H1 (cell line): ENCODE measurements around the gene NELL1. TPM values are rescaled to one million over a fixed set of nuclear protein-coding genes. Genes with fewer than 3 reads are reported as not detected.
A peak's percentile ranks its signal among the peaks of the same experiment; 100 is the strongest.

Source experiments
- CTCF ChIA-PET: fragments of 300-600 bp; sonication (Branson Sonifier 250); formaldehyde crosslinking; loops from one replicate; lab custom pipeline; 2021; ENCODE audit not compliant: partially characterized antibody; lab: Charles Lee
- POLR2A ChIA-PET: fragments of 300-600 bp; sonication (Branson Sonifier 250); formaldehyde crosslinking; loops from one replicate; lab custom pipeline; 2021; ENCODE audit warnings: inconsistent platforms; ENCODE audit not compliant: partially characterized antibody; lab: Charles Lee
- DNase-seq, 2 experiments: peaks; one replicate each; pipeline versions ENCODE4 v3.0.0 to v3.0.0-alpha.2; 2010 to 2022; ENCODE audit warnings: low spot score in 2 of 2, low read depth in 1 of 2, mixed read lengths in 1 of 2
- FAIRE-seq: peaks from 2 replicates; lab custom pipeline; 2011; peaks lifted over from hg19 to GRCh38; lab: Jason Lieb, UNC
- H2AFZ ChIP-seq: 2 replicates; pipeline ENCODE4 v1.8.1; 2012; ENCODE audit warnings: low read length, inconsistent platforms
- H2AK5ac ChIP-seq: 2 replicates; pipeline ENCODE4 v1.6.1; 2013; ENCODE audit warnings: low read depth, low read length
- H2BK120ac ChIP-seq: replicated peaks from 2 replicates; pipeline ENCODE3; 2013; ENCODE audit warnings: low read depth, low read length, inconsistent platforms
- H2BK12ac ChIP-seq: 2 replicates; pipeline ENCODE4 v1.6.1; 2013; ENCODE audit warnings: low read depth, low read length
- H2BK15ac ChIP-seq: 2 replicates; pipeline ENCODE4 v1.6.1; 2013; ENCODE audit warnings: low read length
- H2BK20ac ChIP-seq: 2 replicates; pipeline ENCODE4 v1.6.1; 2013; ENCODE audit warnings: low read length
- H2BK5ac ChIP-seq: 2 replicates; pipeline ENCODE4 v1.6.1; 2013; ENCODE audit warnings: low read depth, low read length
- H3K14ac ChIP-seq: 2 replicates; pipeline ENCODE4 v1.6.1; 2013; ENCODE audit warnings: inconsistent platforms; ENCODE audit not compliant: insufficient read length
- H3K18ac ChIP-seq: 2 replicates; pipeline ENCODE4 v1.6.1; 2013; ENCODE audit warnings: low read length; ENCODE audit errors: extremely low read depth
- H3K23ac ChIP-seq: 2 replicates; pipeline ENCODE4 v1.6.1; 2013; ENCODE audit warnings: inconsistent platforms; ENCODE audit not compliant: insufficient read length
- H3K23me2 ChIP-seq: 2 replicates; pipeline ENCODE4 v1.6.1; 2013; ENCODE audit warnings: low read depth, low read length
- H3K27ac ChIP-seq: 2 replicates; pipeline ENCODE4 v1.6.1; 2011; ENCODE audit warnings: low read depth, low read length, inconsistent platforms
- H3K27me3 ChIP-seq, 4 experiments: replicated peaks in 1 of 4; 1 replicate in 1 of 4; 2 replicates in 3 of 4; pipeline versions ENCODE4 v1.6.1 to v1.8.1; 2011 to 2013; ENCODE audit warnings: low read length in 3 of 4, mild to moderate bottlenecking in 3 of 4, inconsistent platforms in 2 of 4, mixed read lengths in 2 of 4, moderate library complexity in 1 of 4; ENCODE audit not compliant: control insufficient read depth in 3 of 4, insufficient read depth in 3 of 4; ENCODE audit errors: extremely low read depth in 1 of 4
- H3K36me3 ChIP-seq, 4 experiments: 2 replicates each; pipeline versions ENCODE4 v1.6.1 to v1.8.1; 2011 to 2013; ENCODE audit warnings: mild to moderate bottlenecking in 4 of 4, low read length in 3 of 4, moderate library complexity in 2 of 4, control low read depth in 1 of 4, inconsistent platforms in 1 of 4; ENCODE audit not compliant: insufficient read depth in 4 of 4, control insufficient read depth in 2 of 4
- H3K4ac ChIP-seq: replicated peaks from 2 replicates; pipeline ENCODE3; 2013; ENCODE audit warnings: low read length, low read depth, mixed read lengths, inconsistent platforms; ENCODE audit not compliant: insufficient read length
- H3K4me1 ChIP-seq, 4 experiments: replicated peaks in 1 of 4; 1 replicate in 1 of 4; 2 replicates in 3 of 4; pipeline versions ENCODE4 v1.6.1 to v1.8.1; 2011 to 2013; ENCODE audit warnings: low read length in 3 of 4, inconsistent platforms in 2 of 4, mixed read lengths in 1 of 4; ENCODE audit not compliant: insufficient read depth in 4 of 4, control insufficient read depth in 3 of 4
- H3K4me2 ChIP-seq, 2 experiments: 2 replicates each; pipeline versions ENCODE4 v1.6.1 to v1.8.1; 2011 to 2013; ENCODE audit warnings: low read depth in 2 of 2, low read length in 2 of 2, control low read depth in 1 of 2, inconsistent platforms in 1 of 2, mild to moderate bottlenecking in 1 of 2; ENCODE audit not compliant: insufficient read depth in 1 of 2
- H3K4me3 ChIP-seq, 4 experiments: fragments of 200-600, 300-600 bp in 1 of 4; sonication (generic), shearing (Covaris generic), sonication (Bioruptor Twin) in 1 of 4; 2 replicates each; pipeline versions ENCODE4 v1.5.1 to v1.8.1; 2011 to 2016; ENCODE audit warnings: low read length in 4 of 4, low read depth in 3 of 4, control low read depth in 2 of 4, inconsistent platforms in 2 of 4, mild to moderate bottlenecking in 2 of 4, mixed read lengths in 1 of 4, moderate library complexity in 1 of 4; ENCODE audit not compliant: insufficient read depth in 2 of 4; ENCODE audit errors: extremely low read depth in 1 of 4
- H3K56ac ChIP-seq: replicated peaks from 2 replicates; pipeline ENCODE3; 2013; ENCODE audit warnings: low read depth, mild to moderate bottlenecking, mixed read lengths, low read length, inconsistent platforms; ENCODE audit not compliant: insufficient read length
- H3K79me1 ChIP-seq: 2 replicates; pipeline ENCODE4 v1.6.1; 2013; ENCODE audit warnings: low read depth, low read length, control low read depth
- H3K79me2 ChIP-seq, 2 experiments: 2 replicates each; pipeline versions ENCODE4 v1.6.1 to v1.8.1; 2012 to 2013; ENCODE audit warnings: low read length in 2 of 2, mild to moderate bottlenecking in 2 of 2, inconsistent platforms in 1 of 2; ENCODE audit not compliant: insufficient read depth in 2 of 2, control insufficient read depth in 1 of 2
- H3K9ac ChIP-seq, 4 experiments: replicated peaks in 1 of 4; 1 replicate in 1 of 4; 2 replicates in 3 of 4; pipeline versions ENCODE4 v1.6.1 to v1.8.1; 2011 to 2013; ENCODE audit warnings: low read depth in 3 of 4, low read length in 3 of 4, control low read depth in 2 of 4, mild to moderate bottlenecking in 2 of 4, moderate library complexity in 2 of 4, inconsistent platforms in 1 of 4; ENCODE audit errors: extremely low read depth in 1 of 4
- H3K9me3 ChIP-seq, 2 experiments: 2 replicates each; pipeline versions ENCODE4 v1.6.1 to v1.8.1; 2012 to 2013; ENCODE audit warnings: mild to moderate bottlenecking in 2 of 2, moderate library complexity in 2 of 2, control low read depth in 1 of 2, inconsistent platforms in 1 of 2, low read depth in 1 of 2, low read length in 1 of 2, mixed read lengths in 1 of 2; ENCODE audit not compliant: insufficient read depth in 2 of 2
- H4K20me1 ChIP-seq, 2 experiments: replicated peaks in 1 of 2; 2 replicates each; pipeline versions ENCODE3 to v1.8.1; 2011 to 2013; ENCODE audit warnings: inconsistent platforms in 2 of 2, low read length in 2 of 2, mild to moderate bottlenecking in 1 of 2; ENCODE audit not compliant: insufficient read depth in 2 of 2, control insufficient read depth in 1 of 2
- H4K5ac ChIP-seq: 2 replicates; pipeline ENCODE4 v1.6.1; 2013; ENCODE audit warnings: low read length, low read depth, mixed read lengths, inconsistent platforms; ENCODE audit not compliant: insufficient read length
- H4K8ac ChIP-seq: 2 replicates; pipeline ENCODE4 v1.8.0; 2013; ENCODE audit warnings: mild to moderate bottlenecking, moderate library complexity, low read length, inconsistent platforms; ENCODE audit not compliant: insufficient read depth; ENCODE audit errors: extremely low read depth
- H4K91ac ChIP-seq: replicated peaks from 2 replicates; pipeline ENCODE3; 2013; ENCODE audit warnings: low read length, mixed read lengths, inconsistent platforms; ENCODE audit not compliant: insufficient read length
- BCL11A ChIP-seq, 2 experiments: IDR thresholded peaks; one replicate each; pipeline ENCODE4 v1.6.1; 2011; ENCODE audit warnings: low read depth in 2 of 2, low read length in 2 of 2, mild to moderate bottlenecking in 2 of 2
- BRCA1 ChIP-seq: IDR thresholded peaks from 2 replicates; pipeline ENCODE4 v1.6.1; 2012; ENCODE audit warnings: low read depth, low read length, improper control_type of control experiment
- CEBPB ChIP-seq: IDR thresholded peaks from 2 replicates; pipeline ENCODE4 v1.6.1; 2012; ENCODE audit warnings: low read depth, low read length
- CHD1 ChIP-seq: IDR thresholded peaks from 2 replicates; pipeline ENCODE4 v1.6.1; 2012; ENCODE audit warnings: low read depth, low read length, improper control_type of control experiment
- CHD2 ChIP-seq: IDR thresholded peaks from 2 replicates; pipeline ENCODE4 v1.6.1; 2012; ENCODE audit warnings: low read length, improper control_type of control experiment
- CREB1 ChIP-seq: IDR thresholded peaks from 2 replicates; pipeline ENCODE4 v1.6.1; 2012; ENCODE audit warnings: inconsistent platforms
- CTCF ChIP-seq, 3 experiments: IDR thresholded peaks; 1 replicate in 2 of 3; 2 replicates in 1 of 3; pipeline versions ENCODE4 v1.5.1 to v1.6.1; 2011; ENCODE audit warnings: low read length in 3 of 3, mild to moderate bottlenecking in 3 of 3, inconsistent platforms in 2 of 3, low read depth in 1 of 3, moderate library complexity in 1 of 3; ENCODE audit not compliant: insufficient read depth in 1 of 3; ENCODE audit errors: control extremely low read depth in 1 of 3
- EGR1 ChIP-seq: IDR thresholded peaks from 2 replicates; pipeline ENCODE4 v1.6.1; 2011; ENCODE audit warnings: low read depth, low read length, borderline replicate concordance
- FOSL1 ChIP-seq: IDR thresholded peaks from 2 replicates; pipeline ENCODE4 v1.6.1; 2011; ENCODE audit warnings: mild to moderate bottlenecking, low read depth, low read length, moderate library complexity; ENCODE audit not compliant: insufficient read depth
- KDM1A ChIP-seq: fragments of 200-600, 300-600 bp; sonication (generic); IDR thresholded peaks from 2 replicates; pipeline ENCODE4 v1.7.1; 2016; ENCODE audit warnings: mild to moderate bottlenecking, low read length, borderline replicate concordance
- MAFK ChIP-seq: IDR thresholded peaks from 2 replicates; pipeline ENCODE4 v1.6.1; 2012; ENCODE audit warnings: low read depth, mild to moderate bottlenecking, improper control_type of control experiment, low read length
- POU5F1 ChIP-seq: IDR thresholded peaks from 2 replicates; pipeline ENCODE4 v1.6.1; 2011; ENCODE audit warnings: low read depth, mild to moderate bottlenecking, low read length, moderate library complexity
- WGBS, 2 experiments: shearing (Covaris generic) in 1 of 2; methylation state at CpG; one replicate each; pipeline versions ENCODE4 v1.1.6 to v1.1.7; 2013 to 2015; ENCODE audit warnings: low lambda C conversion rate in 2 of 2, mixed read lengths in 2 of 2, inconsistent platforms in 1 of 2, low coverage in 1 of 2, missing lambda C conversion rate in 1 of 2; ENCODE audit not compliant: insufficient replicate concordance in 2 of 2, insufficient coverage in 1 of 2, insufficient read length in 1 of 2; ENCODE audit errors: extremely low coverage in 1 of 2, missing lambda C conversion rate in 1 of 2; 5-methylcytosine and 5-hydroxymethylcytosine counted together
- polyA plus RNA-seq, 7 experiments: library from polyadenylated mRNA; depleted of rRNA in 3 of 7; stranded (reverse) in 5 of 7; unstranded in 2 of 7; fragments of >200 nt in 5 of 7; fragments of 200-250 nt in 2 of 7; gene quantifications; 1 replicate in 5 of 7; 2 replicates in 1 of 7; 4 replicates in 1 of 7; pipeline versions ENCODE4 v1.2.1 to v1.2.3, GENCODE V29; 2011 to 2013; ENCODE audit warnings: missing spikeins in 2 of 7, mixed read lengths in 2 of 7
- total RNA-seq: library from RNA; stranded (reverse); fragmentation: NEBNext Ultra II Directional; extraction: Animal tissue kit (Norgen Biotek cat#: 25700); gene quantifications from 2 replicates; pipeline ENCODE4 v1.2.1, GENCODE V29; 2021

Gene NELL1
- total and polyA plus RNA-seq, 2 of the 8 experiments (the other 6 are each of a cell fraction or from before 2014, with no cell fraction given): 0.21 TPM; not detected in 1

- H3K56ac ChIP-seq: no peak overlapping the region
- no peak overlapping the region for H2AFZ ChIP-seq
- H3K9me3 ChIP-seq: no peaks in the 10 kb centered on the region
- no peaks in the 10 kb centered on the region for H3K79me2 ChIP-seq
- H3K14ac ChIP-seq: no peak overlapping the region
- no peak overlapping the region for H2BK5ac ChIP-seq
- H4K20me1 ChIP-seq: no peaks in the 10 kb centered on the region
- no peaks in the 10 kb centered on the region for H3K27me3 ChIP-seq
- H3K9ac ChIP-seq: no peak overlapping the region
- H4K5ac ChIP-seq: no peak overlapping the region
- no peak overlapping the region for H3K4me2 ChIP-seq
- WGBS, 2 experiments: 97% methylated on average over 8 of the region's 8 CpGs; no CpG with 5 or more reads in 1 of the 2 experiments
- FAIRE-seq (no peak), DNase-seq (no peak)
- CTCF ChIA-PET: interaction anchor here (0.9 kb wide), 1 partner anchor 13 kb away, joined by 3 read pairs; no protein-coding TSS in a partner anchor
- H3K4ac ChIP-seq: no peak overlapping the region
- no peak for TF ChIP-seq POU5F1
- TF ChIP-seq CTCF (IDR thresholded peaks at IDR 0.05; ENCODE audit: control extremely low read depth in 1 of 3, insufficient read depth in 1 of 3, low read depth in 1 of 3, low read length in 3 of 3): no peak
- no peak for TF ChIP-seq KDM1A
- no peak for TF ChIP-seq CHD1
- TF ChIP-seq BCL11A (IDR thresholded peaks at IDR 0.05; ENCODE audit: low read depth in 2 of 2, low read length in 2 of 2): no peak
- TF ChIP-seq MAFK: no peak
- no peak for TF ChIP-seq CREB1
- TF ChIP-seq CEBPB: no peak
- no peak for TF ChIP-seq BRCA1
- TF ChIP-seq CHD2: no peak
- no peak for TF ChIP-seq EGR1
- TF ChIP-seq FOSL1: no peak
- H2AK5ac ChIP-seq: no peak overlapping the region
- H2BK20ac ChIP-seq: no peak overlapping the region
- H3K27ac ChIP-seq: no peak overlapping the region
- no peak overlapping the region for H3K4me3 ChIP-seq
- no peaks in the 10 kb centered on the region for H3K23me2 ChIP-seq
- H2BK120ac ChIP-seq: peak overlapping the region; percentile 33
- H3K36me3 ChIP-seq: no peaks in the 10 kb centered on the region
- no peak overlapping the region for H4K8ac ChIP-seq
- H2BK12ac ChIP-seq: no peak overlapping the region
- POLR2A ChIA-PET: no interaction called here
- H3K23ac ChIP-seq: no peak overlapping the region
- H3K4me1 ChIP-seq: no peaks in the 10 kb centered on the region
- H3K79me1 ChIP-seq: no peaks in the 10 kb centered on the region
- no peak overlapping the region for H3K18ac ChIP-seq
- H4K91ac ChIP-seq: no peak overlapping the region
- no peak overlapping the region for H2BK15ac ChIP-seq
Measured at GRCh38 chr11:21364866-21365624, 695.7 kb downstream of the NELL1 start.
